HG02938 (cell line): ENCODE measurements around the gene CABCOCO1.
"Not testable (repeated sequence)": the region's sequence is repeated elsewhere in the genome, so short reads cannot be mapped to it uniquely, and the experiment has no call there.

Source experiments
- ATAC-seq: cut with Tn5 transposase; IDR thresholded peaks from one replicate; pipeline ENCODE4 v1.9.1; 2021; ENCODE audit warnings: mild to moderate bottlenecking, moderate library complexity; ENCODE audit not compliant: unreplicated experiment

The CABCOCO1 gene

GRCh38 chr10:61642150-61642571 is 20.6 kb upstream of the CABCOCO1 start:
- ATAC-seq: no peak

- no peak for ATAC-seq
Measured at GRCh38 chr10:61642676-61643075, 20.1 kb upstream of the CABCOCO1 start.

- ATAC-seq: no peak
Measured at GRCh38 chr10:61643316-61643751, 19.4 kb upstream of the CABCOCO1 start.

- ATAC-seq: no peak
Measured at GRCh38 chr10:61653699-61654098, 9.0 kb upstream of the CABCOCO1 start.

- ATAC-seq: no peak
Measured at GRCh38 chr10:61655335-61655851, 7.3 kb upstream of the CABCOCO1 start.

GRCh38 chr10:61663466-61663865 is 737 bp downstream of the CABCOCO1 start:
- ATAC-seq: no peak

- ATAC-seq: no peak
Measured at GRCh38 chr10:61664985-61665384, 2.3 kb downstream of the CABCOCO1 start.

- no peak for ATAC-seq
Measured at GRCh38 chr10:61669161-61669725, 6.5 kb downstream of the CABCOCO1 start.

- ATAC-seq: no peak
Measured at GRCh38 chr10:61669849-61670248, 7.1 kb downstream of the CABCOCO1 start.

GRCh38 chr10:61673360-61673759 is 10.6 kb downstream of the CABCOCO1 start:
- ATAC-seq: no peak

GRCh38 chr10:61682323-61682722 is 19.6 kb downstream of the CABCOCO1 start:
- ATAC-seq: no peak

- no peak for ATAC-seq
Measured at GRCh38 chr10:61683319-61683718, 20.6 kb downstream of the CABCOCO1 start.

GRCh38 chr10:61684894-61685507 is 22.3 kb downstream of the CABCOCO1 start:
- ATAC-seq: no peak

- ATAC-seq: no peak
Measured at GRCh38 chr10:61688551-61689308, 26.0 kb downstream of the CABCOCO1 start.

- ATAC-seq: not testable (repeated sequence)
Measured at GRCh38 chr10:61691667-61692066, 28.9 kb downstream of the CABCOCO1 start.

- no peak for ATAC-seq
Measured at GRCh38 chr10:61692447-61693010, 29.8 kb downstream of the CABCOCO1 start.

- no peak for ATAC-seq
Measured at GRCh38 chr10:61698968-61699655, 36.4 kb downstream of the CABCOCO1 start.

GRCh38 chr10:61701055-61701705 is 38.5 kb downstream of the CABCOCO1 start:
- no peak for ATAC-seq

- ATAC-seq: no peak
Measured at GRCh38 chr10:61701706-61702105, 39.0 kb downstream of the CABCOCO1 start.

- no peak for ATAC-seq
Measured at GRCh38 chr10:61702584-61702983, 39.9 kb downstream of the CABCOCO1 start.
